Limb (tissue), 2 donors: ENCODE measurements around the gene MAPKAPK2.
A peak's percentile ranks its signal among the peaks of the same experiment; 100 is the strongest.

ENCODE experiments used
- DNase-seq, 2 donors: peaks; one replicate each; pipeline ENCODE4 v3.0.0-alpha.2; 2016; ENCODE audit errors: extremely low spot score in 2 of 2

The MAPKAPK2 gene

GRCh38 chr1:206719169-206719839 lies 34.6 kb downstream of the MAPKAPK2 start:
- no peak for DNase-seq

- no peak for DNase-seq
These were observed 36.7 kb downstream of the MAPKAPK2 start for GRCh38 chr1:206721454-206721853.

- no peak for DNase-seq
These were observed 38.2 kb downstream of the MAPKAPK2 start for GRCh38 chr1:206722751-206723461.

- no peak for DNase-seq
These were observed 38.7 kb downstream of the MAPKAPK2 start for GRCh38 chr1:206723462-206723804.

- no peak for DNase-seq
These were observed 39.2 kb downstream of the MAPKAPK2 start for GRCh38 chr1:206723805-206724472.

GRCh38 chr1:206725109-206725963 lies 40.6 kb downstream of the MAPKAPK2 start:
- no peak for DNase-seq

GRCh38 chr1:206727981-206728696 lies 43.4 kb downstream of the MAPKAPK2 start:
- no peak for DNase-seq

GRCh38 chr1:206728697-206728987 lies 43.9 kb downstream of the MAPKAPK2 start:
- no peak for DNase-seq

GRCh38 chr1:206729050-206729449 lies 44.3 kb downstream of the MAPKAPK2 start:
- DNase-seq, result no peak

GRCh38 chr1:206729507-206729906 lies 44.8 kb downstream of the MAPKAPK2 start:
- no peak for DNase-seq

- DNase-seq, result no peak
These were observed 47.8 kb downstream of the MAPKAPK2 start for GRCh38 chr1:206732508-206732907.

GRCh38 chr1:206732992-206733391 lies 48.3 kb downstream of the MAPKAPK2 start:
- no peak for DNase-seq

GRCh38 chr1:206734499-206735142 lies 49.9 kb downstream of the MAPKAPK2 start:
- DNase-seq, result peak in 1 of 2 donors; percentile 72

- no peak for DNase-seq
These were observed 50.9 kb downstream of the MAPKAPK2 start for GRCh38 chr1:206735553-206736031.

- DNase-seq, result no peak
These were observed 52.4 kb downstream of the MAPKAPK2 start for GRCh38 chr1:206736878-206737728.

- no peak for DNase-seq
These were observed 53.1 kb downstream of the MAPKAPK2 start for GRCh38 chr1:206737729-206738201.

GRCh38 chr1:206738370-206739366 lies 54.0 kb downstream of the MAPKAPK2 start:
- DNase-seq, result peak in 1 of 2 donors; percentile 30

- DNase-seq, result no peak
These were observed 54.8 kb downstream of the MAPKAPK2 start for GRCh38 chr1:206739411-206740076.
